ENCODE data around the gene SQSTM1.

SQSTM1 gene

DNA sequence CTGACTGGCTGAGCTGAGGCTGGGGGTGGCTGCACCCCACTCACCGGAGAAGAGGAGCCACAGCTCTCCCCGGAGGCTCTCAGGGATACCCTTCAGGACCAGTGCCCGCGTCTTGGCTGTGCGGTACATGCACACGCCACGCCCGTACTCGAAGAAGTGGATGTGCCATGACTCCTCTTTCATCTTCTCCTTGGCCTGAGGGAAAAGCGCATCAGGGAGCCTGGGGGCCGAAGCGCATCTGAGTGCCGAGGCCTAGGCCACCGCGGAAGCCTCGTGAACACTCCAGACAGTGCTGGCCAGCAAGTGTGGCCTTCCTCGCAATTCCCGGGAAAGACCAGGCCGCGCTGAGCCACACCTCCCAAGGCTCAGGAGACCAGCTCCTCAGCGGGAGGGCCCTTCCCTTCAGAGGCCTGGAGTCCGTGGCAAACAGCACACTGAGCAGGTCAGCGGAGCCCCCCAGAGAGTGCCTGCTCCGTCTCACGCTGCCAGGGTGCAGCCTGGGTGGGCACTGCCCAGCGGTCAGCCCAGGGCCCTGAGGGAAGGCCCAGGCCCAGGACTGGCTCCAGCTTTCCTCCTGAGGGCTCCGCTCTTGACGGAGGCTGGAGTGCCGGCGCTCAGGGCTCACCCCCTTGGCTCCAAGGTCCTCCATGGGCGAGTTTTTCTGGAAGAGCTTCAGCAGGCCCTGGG lies 58.4 kb downstream of the SQSTM1 start:
- no peak for DNase-seq (ENCODE audit: extremely low read depth, low read depth)
- TF ChIP-seq, protein P1, sequence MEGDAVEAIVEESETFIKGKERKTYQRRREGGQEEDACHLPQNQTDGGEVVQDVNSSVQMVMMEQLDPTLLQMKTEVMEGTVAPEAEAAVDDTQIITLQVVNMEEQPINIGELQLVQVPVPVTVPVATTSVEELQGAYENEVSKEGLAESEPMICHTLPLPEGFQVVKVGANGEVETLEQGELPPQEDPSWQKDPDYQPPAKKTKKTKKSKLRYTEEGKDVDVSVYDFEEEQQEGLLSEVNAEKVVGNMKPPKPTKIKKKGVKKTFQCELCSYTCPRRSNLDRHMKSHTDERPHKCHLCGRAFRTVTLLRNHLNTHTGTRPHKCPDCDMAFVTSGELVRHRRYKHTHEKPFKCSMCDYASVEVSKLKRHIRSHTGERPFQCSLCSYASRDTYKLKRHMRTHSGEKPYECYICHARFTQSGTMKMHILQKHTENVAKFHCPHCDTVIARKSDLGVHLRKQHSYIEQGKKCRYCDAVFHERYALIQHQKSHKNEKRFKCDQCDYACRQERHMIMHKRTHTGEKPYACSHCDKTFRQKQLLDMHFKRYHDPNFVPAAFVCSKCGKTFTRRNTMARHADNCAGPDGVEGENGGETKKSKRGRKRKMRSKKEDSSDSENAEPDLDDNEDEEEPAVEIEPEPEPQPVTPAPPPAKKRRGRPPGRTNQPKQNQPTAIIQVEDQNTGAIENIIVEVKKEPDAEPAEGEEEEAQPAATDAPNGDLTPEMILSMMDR (IDR thresholded peaks at IDR 0.05; ENCODE audit: low read depth, low read length): no peak

DNA sequence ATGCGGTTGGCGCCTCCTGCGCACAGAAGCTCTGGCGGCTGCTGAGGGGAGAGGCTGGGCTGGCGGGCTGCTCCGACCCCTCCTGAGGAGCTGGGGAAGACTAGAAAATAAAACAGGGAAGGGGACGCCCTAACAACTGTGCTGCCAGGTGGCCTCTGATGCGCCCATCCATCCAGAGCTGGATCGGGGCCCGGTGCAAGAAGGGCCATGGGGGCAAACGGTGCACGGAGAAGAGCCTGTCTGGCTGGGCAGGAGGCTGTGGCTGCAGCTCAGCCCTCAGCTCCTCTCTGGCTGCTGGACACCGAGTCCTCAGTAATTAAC lies 58.9 kb downstream of the SQSTM1 start:
- no peak for DNase-seq (ENCODE audit: extremely low read depth, low read depth)
- TF ChIP-seq, protein P1 (IDR thresholded peaks at IDR 0.05; ENCODE audit: low read depth, low read length): no peak

GRCh38 chr5:179880066-179880650 lies 59.5 kb downstream of the SQSTM1 start:
- no peak for DNase-seq (ENCODE audit: extremely low read depth, low read depth)
- TF ChIP-seq, protein P1 (IDR thresholded peaks at IDR 0.05; ENCODE audit: low read depth, low read length): no peak

GRCh38 chr5:179880848-179881590 lies 60.3 kb downstream of the SQSTM1 start:
- TF ChIP-seq, protein P1 (IDR thresholded peaks at IDR 0.05; ENCODE audit: low read depth, low read length): no peak
- no peak for DNase-seq (ENCODE audit: extremely low read depth, low read depth)

DNA sequence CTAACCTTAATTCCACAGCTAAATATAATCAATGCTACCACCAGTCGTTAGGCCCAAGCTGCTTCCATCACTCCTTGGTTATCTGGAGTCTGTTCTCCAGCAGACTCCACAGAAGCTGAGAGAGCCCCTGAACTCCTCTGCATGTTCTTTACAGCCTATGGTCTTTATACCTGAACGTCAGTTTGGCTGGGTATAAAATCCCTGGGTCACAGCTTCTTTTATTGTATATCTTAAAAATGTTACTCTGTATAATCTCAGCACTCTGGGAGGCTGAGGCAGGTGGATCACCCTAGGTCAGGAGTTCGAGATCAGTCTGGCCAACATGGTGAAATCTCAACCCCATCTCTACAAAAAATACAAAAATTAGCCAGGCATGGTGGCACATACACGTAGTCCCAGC lies 61.6 kb downstream of the SQSTM1 start:
- TF ChIP-seq, protein P1 (IDR thresholded peaks at IDR 0.05; ENCODE audit: low read depth, low read length): no peak
- DNase-seq (ENCODE audit: extremely low read depth, low read depth): no peak

GRCh38 chr5:179883163-179883562 lies 62.5 kb downstream of the SQSTM1 start:
- TF ChIP-seq, protein P1 (IDR thresholded peaks at IDR 0.05; ENCODE audit: low read depth, low read length): no peak
- DNase-seq (ENCODE audit: extremely low read depth, low read depth): no peak

DNA sequence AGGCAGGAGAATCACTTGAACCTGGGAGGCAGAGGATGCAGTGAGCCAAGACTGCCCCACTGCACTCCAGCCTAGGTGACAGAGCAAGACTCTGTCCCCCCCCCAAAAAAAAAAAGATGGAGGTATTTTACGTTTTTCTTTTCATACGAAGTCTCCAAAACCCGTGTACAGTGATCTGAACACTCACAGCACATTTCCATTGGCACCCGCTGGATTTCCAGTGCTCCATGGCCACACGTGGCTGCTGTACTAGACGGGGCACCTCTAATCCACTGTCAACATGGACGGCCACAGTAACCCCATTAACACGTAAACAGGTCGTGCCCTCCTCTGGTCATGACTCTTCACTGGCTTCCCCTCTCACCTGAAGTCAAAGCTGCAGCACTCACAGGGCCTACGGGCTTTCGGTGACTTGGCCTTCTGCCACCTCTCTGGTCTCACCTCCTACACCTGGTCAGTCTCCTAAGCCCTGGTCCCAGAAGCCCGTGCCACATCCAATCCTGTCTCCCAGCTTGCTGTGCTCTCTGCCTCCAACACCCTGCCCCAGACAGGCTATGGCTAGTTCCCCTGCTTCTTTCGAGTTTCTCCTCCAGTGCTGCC lies 64.9 kb downstream of the SQSTM1 start:
- TF ChIP-seq, protein P1 (IDR thresholded peaks at IDR 0.05; ENCODE audit: low read depth, low read length): no peak
- no peak for DNase-seq (ENCODE audit: extremely low read depth, low read depth)

All from AG09319 (cell line).